Hematopoietic multipotent progenitor cell treated with erythropoietin and hydrocortisone succinate and interleukin-3 and kit ligand, for 4 days (in vitro differentiated cells): ENCODE data around the gene ANO9.

ENCODE experiments used
- DNase-seq: peaks from one replicate; pipeline ENCODE4 v3.0.0-alpha.2; 2015

ANO9 gene

GRCh38 chr11:441418-442274 lies at the start of gene ANO9:
Gene ANO9, minus strand, starts transcription at chr11:442011. Its CDS starts 85 bp downstream, at chr11:441926.
- DNase-seq = peak; percentile 45

- DNase-seq = no peak
These were observed 49.5 kb upstream of the ANO9 start for GRCh38 chr11:491358-491757.

- DNase-seq = no peak
These were observed 49.1 kb upstream of the ANO9 start for GRCh38 chr11:490930-491260.

GRCh38 chr11:490186-490929 lies 48.5 kb upstream of the ANO9 start:
- DNase-seq = no peak

- DNase-seq = no peak
These were observed 47.9 kb upstream of the ANO9 start for GRCh38 chr11:489610-490185.

GRCh38 chr11:488992-489391 lies 47.2 kb upstream of the ANO9 start:
- no peak for DNase-seq

- no peak for DNase-seq
These were observed 46.8 kb upstream of the ANO9 start for GRCh38 chr11:488579-488978.

GRCh38 chr11:488062-488461 lies 46.3 kb upstream of the ANO9 start:
- DNase-seq = no peak

GRCh38 chr11:487571-488021 lies 45.8 kb upstream of the ANO9 start:
- DNase-seq = no peak

GRCh38 chr11:486189-486588 lies 44.4 kb upstream of the ANO9 start:
- no peak for DNase-seq

- DNase-seq = no peak
These were observed 42.8 kb upstream of the ANO9 start for GRCh38 chr11:484616-485015.

- DNase-seq = no peak
These were observed 37.5 kb upstream of the ANO9 start for GRCh38 chr11:479311-479710.

- no peak for DNase-seq
These were observed 35.4 kb upstream of the ANO9 start for GRCh38 chr11:477052-477715.

GRCh38 chr11:476416-476815 lies 34.6 kb upstream of the ANO9 start:
- DNase-seq = no peak

GRCh38 chr11:475941-476340 lies 34.1 kb upstream of the ANO9 start:
- no peak for DNase-seq

GRCh38 chr11:474914-475506 lies 33.2 kb upstream of the ANO9 start:
- no peak for DNase-seq

- no peak for DNase-seq
These were observed 32.4 kb upstream of the ANO9 start for GRCh38 chr11:473962-474785.

- no peak for DNase-seq
These were observed 31.6 kb upstream of the ANO9 start for GRCh38 chr11:473415-473814.

GRCh38 chr11:472816-473215 lies 31.0 kb upstream of the ANO9 start:
- no peak for DNase-seq

GRCh38 chr11:472272-472671 lies 30.5 kb upstream of the ANO9 start:
- no peak for DNase-seq

GRCh38 chr11:471468-472145 lies 29.8 kb upstream of the ANO9 start:
- no peak for DNase-seq
